GM12878 (cell line): ENCODE data around the gene ADCY5. TPM values are rescaled to one million over a fixed set of nuclear protein-coding genes. Genes with fewer than 3 reads are reported as not detected.

Experiments used
- ATAC-seq: fragments of 200-7000 bp; cut with Tn5 transposase; 3 replicates; pipeline ENCODE4 v1.9.1; 2020; ENCODE audit warnings: mild to moderate bottlenecking, moderate library complexity
- BruUV-seq: library from RNA; stranded (reverse); fragments of 400-500 nt; replicated peaks from 2 replicates; lab custom pipeline; 2021; lab: Mats Ljungman, UMichigan
- CTCF ChIA-PET: fragments of 300-600 bp; sonication (Branson Sonifier 250); formaldehyde crosslinking; extraction: SDS; loops from one replicate; lab custom pipeline; 2021; ENCODE audit warnings: inconsistent platforms; lab: Yijun Ruan, JAX
- POLR2A ChIA-PET: fragments of 350-600 bp; formaldehyde crosslinking; extraction: SDS; loops from one replicate; lab custom pipeline; 2021; ENCODE audit warnings: inconsistent platforms; lab: Charles Lee
- RAD21 ChIA-PET: fragments of 300-600 bp; sonication (Branson Sonifier 250); formaldehyde crosslinking; loops from one replicate; lab custom pipeline; 2023; ENCODE audit warnings: antibody characterized with exemption; ENCODE audit not compliant: unreplicated experiment; lab: Charles Lee
- SMC1A ChIA-PET: fragments of 300-600 bp; sonication (Branson Sonifier 250); formaldehyde crosslinking; loops from one replicate; lab custom pipeline; 2023; ENCODE audit not compliant: unreplicated experiment, uncharacterized antibody; lab: Charles Lee
- DNase-seq: peaks from one replicate; pipeline ENCODE4 v3.0.0-alpha.2; 2011; ENCODE audit warnings: low read depth, low spot score
- FAIRE-seq: peaks from 3 replicates; lab custom pipeline; 2011; peaks lifted over from hg19 to GRCh38; lab: Jason Lieb, UNC
- H2AFZ ChIP-seq: 2 replicates; pipeline ENCODE4 v1.6.0; 2011; ENCODE audit warnings: low read depth, low read length, control low read depth; ENCODE audit not compliant: control insufficient read depth
- H3K27ac ChIP-seq: 2 replicates; pipeline ENCODE4 v1.5.1; 2011; ENCODE audit warnings: control low read depth; ENCODE audit not compliant: control insufficient read depth, insufficient read depth
- H3K27me3 ChIP-seq, 2 experiments: replicated peaks in 1 of 2; 2 replicates each; pipeline versions ENCODE4 v1.6.0 to v1.6.1; 2011; ENCODE audit warnings: low read length in 1 of 2; ENCODE audit not compliant: control insufficient read depth in 2 of 2, insufficient read depth in 2 of 2
- H3K36me3 ChIP-seq, 2 experiments: 2 replicates each; pipeline ENCODE4 v1.5.1; 2011; ENCODE audit warnings: low read length in 1 of 2; ENCODE audit not compliant: control insufficient read depth in 2 of 2, insufficient read depth in 2 of 2
- H3K4me1 ChIP-seq: 2 replicates; pipeline ENCODE4 v1.6.1; 2011; ENCODE audit warnings: mild to moderate bottlenecking, low read length, moderate library complexity, mixed read lengths; ENCODE audit not compliant: control insufficient read depth, insufficient read depth
- H3K4me2 ChIP-seq: 2 replicates; pipeline ENCODE4 v1.6.0; 2011; ENCODE audit warnings: control low read depth; ENCODE audit not compliant: control insufficient read depth, insufficient read depth
- H3K4me3 ChIP-seq: fragments of 200-600 bp; sonication (generic); 2 replicates; pipeline ENCODE4 v1.5.1; 2016
- H3K79me2 ChIP-seq: 2 replicates; pipeline ENCODE4 v1.6.0; 2011; ENCODE audit warnings: low read length; ENCODE audit not compliant: control insufficient read depth, insufficient read depth
- H3K9ac ChIP-seq: 2 replicates; pipeline ENCODE4 v1.8.0; 2011; ENCODE audit warnings: low read length, control low read depth, mixed read lengths; ENCODE audit not compliant: control insufficient read depth, insufficient read depth
- H3K9me3 ChIP-seq: replicated peaks from 3 replicates; pipeline ENCODE4 v1.5.1; 2011; ENCODE audit warnings: mild to moderate bottlenecking, low read length; ENCODE audit not compliant: control insufficient read depth, insufficient read depth
- H4K20me1 ChIP-seq: 2 replicates; pipeline ENCODE4 v1.6.0; 2011; ENCODE audit not compliant: control insufficient read depth, insufficient read depth
- BHLHE40 ChIP-seq, 2 experiments: fragments of 450-650 bp in 1 of 2; IDR thresholded peaks; 2 replicates each; pipeline ENCODE4 v1.6.1; 2011 to 2017; ENCODE audit warnings: low read depth in 2 of 2, borderline replicate concordance in 1 of 2, improper control_type of control experiment in 1 of 2, low read length in 1 of 2, mild to moderate bottlenecking in 1 of 2
- CEBPZ ChIP-seq: fragments of 150-350 bp; IDR thresholded peaks from 2 replicates; pipeline ENCODE4 v1.6.1; 2016; ENCODE audit warnings: low read depth, low read length
- HDGF ChIP-seq: fragments of 450-650 bp; IDR thresholded peaks from 2 replicates; pipeline ENCODE4 v1.6.1; 2016; ENCODE audit warnings: antibody characterized with exemption
- HSF1 ChIP-seq: fragments of 150-350 bp; IDR thresholded peaks from 2 replicates; pipeline ENCODE4 v1.6.1; 2014; ENCODE audit warnings: mild to moderate bottlenecking, low read depth, low read length
- IRF3 ChIP-seq: fragments of 450-650 bp; IDR thresholded peaks from 2 replicates; pipeline ENCODE4 v1.6.1; 2014; ENCODE audit warnings: mild to moderate bottlenecking
- KAT2A ChIP-seq: conservative IDR thresholded peaks from 2 replicates; pipeline ENCODE4 v1.6.1; 2011; ENCODE audit warnings: low read depth, low read length; ENCODE audit not compliant: control insufficient read depth
- SIX5 ChIP-seq: IDR thresholded peaks from 2 replicates; pipeline ENCODE4 v1.6.1; 2011; ENCODE audit warnings: mild to moderate bottlenecking, low read depth, low read length, moderate library complexity; ENCODE audit not compliant: severe bottlenecking
- SPI1 ChIP-seq: IDR thresholded peaks from 2 replicates; pipeline ENCODE4 v1.6.1; 2011; ENCODE audit warnings: low read depth, mild to moderate bottlenecking, low read length, moderate library complexity, borderline replicate concordance; ENCODE audit not compliant: insufficient read depth
- TBL1XR1 ChIP-seq: IDR thresholded peaks from 2 replicates; pipeline ENCODE4 v1.6.1; 2012; ENCODE audit warnings: low read depth, low read length, improper control_type of control experiment
- YBX1 ChIP-seq: fragments of 450-650 bp; IDR thresholded peaks from 2 replicates; pipeline ENCODE4 v1.6.1; 2016; ENCODE audit warnings: antibody characterized with exemption
- ZNF592 ChIP-seq: fragments of 450-650 bp; IDR thresholded peaks from 2 replicates; pipeline ENCODE4 v1.6.1; 2017; ENCODE audit warnings: mild to moderate bottlenecking, moderate library complexity
- ZNF622 ChIP-seq: fragments of 450-650 bp; IDR thresholded peaks from 2 replicates; pipeline ENCODE4 v1.6.1; 2017; ENCODE audit warnings: mild to moderate bottlenecking, inconsistent platforms
- WGBS: methylation state at CpG from one replicate; pipeline ENCODE4 v1.1.6; 2016; ENCODE audit warnings: low lambda C conversion rate; ENCODE audit not compliant: insufficient replicate concordance, insufficient coverage; ENCODE audit errors: missing lambda C conversion rate; 5-methylcytosine and 5-hydroxymethylcytosine counted together
- in situ Hi-C: fragments of 300-500 bp; cut with MboI; formaldehyde crosslinking; loops from 9 replicates; pipeline ENCODE4 v1.14.3; 2018; ENCODE audit warnings: mixed read lengths
- intact Hi-C: fragments of 100-400 bp; cut with micrococcal nuclease; formaldehyde crosslinking; loops from one replicate; pipeline ENCODE4 v1.14.2; 2022; ENCODE audit not compliant: unreplicated experiment
- polyA plus RNA-seq, 11 experiments: library from polyadenylated mRNA; depleted of rRNA in 4 of 11; unstranded in 6 of 11; stranded (reverse) in 5 of 11; fragments of >200 nt; fragmentation: Nextera tagmentation in 4 of 11; fragmentation: Illumina TruSeq in 1 of 11; extraction: Ambion mirVana in 4 of 11; extraction: Trizol in 1 of 11; gene quantifications; 1 replicate in 1 of 11; 2 replicates in 10 of 11; pipeline versions ENCODE4 v1.2.1 to v1.2.3, GENCODE V29; 2011 to 2016; ENCODE audit warnings: inconsistent platforms in 2 of 11, missing spikeins in 2 of 11, low read depth in 1 of 11
- total RNA-seq, 4 experiments: library from RNA; depleted of rRNA in 3 of 4; stranded (reverse); fragments of >200 nt in 3 of 4; fragmentation: Illumina TruSeq in 1 of 4; extraction: Trizol in 1 of 4; gene quantifications; 2 replicates each; pipeline versions ENCODE4 v1.2.1 to v1.2.3, GENCODE V29; 2013 to 2021

The ADCY5 gene
- total and polyA plus RNA-seq, 10 of the 15 experiments (the other 5 are each of a cell fraction or from before 2014, with no cell fraction given), result under 0.01 to 0.24 (median 0.02) TPM; not detected in 4

GRCh38 chr3:123292321-123293310 lies 156.3 kb downstream of the ADCY5 start:
- Histone ChIP-seq H3K4me3 (no peak overlapping the region), H2AFZ (no peak overlapping the region), H3K27me3 (no peaks in the 10 kb centered on the region; a peak in 1 of 4 replicates), H3K27ac (no peak overlapping the region), H3K79me2 (no peaks in the 10 kb centered on the region), H3K9ac (no peak overlapping the region), H3K36me3 (no peaks in the 10 kb centered on the region), H3K9me3 (no peaks in the 10 kb centered on the region), H3K4me2 (no peak overlapping the region), H4K20me1 (no peaks in the 10 kb centered on the region), H3K4me1 (no peaks in the 10 kb centered on the region)
- ChIA-PET POLR2A (no interaction called here), CTCF (interaction anchor here (0.8 kb wide), 1 partner anchor 15 kb away, joined by 4 read pairs; no protein-coding TSS in a partner anchor), RAD21 (no interaction called here), SMC1A (interaction anchor here (0.6 to 0.7 kb wide), 2 partner anchors 1101 to 1377 kb away, joined by 3 to 4 read pairs; no protein-coding TSS in a partner anchor)
- in situ Hi-C loops (no loop called here), intact Hi-C loops (no loop called here)
- WGBS, result 10% methylated on average over 15 of the region's 15 CpGs
- FAIRE-seq (no peak), DNase-seq (no peak), ATAC-seq (no peak)
- BruUV-seq, result no TSS peak
- no peak for TF ChIP-seq HSF1
- TF ChIP-seq ZNF592, result no peak
- TF ChIP-seq YBX1, result no peak
- TF ChIP-seq HDGF, result no peak
- no peak for TF ChIP-seq SIX5
- TF ChIP-seq KAT2A, result no peak
- TF ChIP-seq IRF3, result no peak
- no peak for TF ChIP-seq TBL1XR1
- TF ChIP-seq BHLHE40 (IDR thresholded peaks at IDR 0.05; ENCODE audit: borderline replicate concordance in 1 of 2, low read depth in 2 of 2, low read length in 1 of 2), result no peak
- no peak for TF ChIP-seq SPI1
- no peak for TF ChIP-seq CEBPZ
- TF ChIP-seq ZNF622, result no peak
